GM21390 (cell line): Measurements from ENCODE around the gene SULT2A1.
"Not testable (repeated sequence)": the region's sequence is repeated elsewhere in the genome, so short reads cannot be mapped to it uniquely, and the experiment has no call there.

Experiments
- ATAC-seq: cut with Tn5 transposase; IDR thresholded peaks from one replicate; pipeline ENCODE4 v1.9.1; 2021; ENCODE audit not compliant: unreplicated experiment

SULT2A1 gene, protein sequence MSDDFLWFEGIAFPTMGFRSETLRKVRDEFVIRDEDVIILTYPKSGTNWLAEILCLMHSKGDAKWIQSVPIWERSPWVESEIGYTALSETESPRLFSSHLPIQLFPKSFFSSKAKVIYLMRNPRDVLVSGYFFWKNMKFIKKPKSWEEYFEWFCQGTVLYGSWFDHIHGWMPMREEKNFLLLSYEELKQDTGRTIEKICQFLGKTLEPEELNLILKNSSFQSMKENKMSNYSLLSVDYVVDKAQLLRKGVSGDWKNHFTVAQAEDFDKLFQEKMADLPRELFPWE

DNA sequence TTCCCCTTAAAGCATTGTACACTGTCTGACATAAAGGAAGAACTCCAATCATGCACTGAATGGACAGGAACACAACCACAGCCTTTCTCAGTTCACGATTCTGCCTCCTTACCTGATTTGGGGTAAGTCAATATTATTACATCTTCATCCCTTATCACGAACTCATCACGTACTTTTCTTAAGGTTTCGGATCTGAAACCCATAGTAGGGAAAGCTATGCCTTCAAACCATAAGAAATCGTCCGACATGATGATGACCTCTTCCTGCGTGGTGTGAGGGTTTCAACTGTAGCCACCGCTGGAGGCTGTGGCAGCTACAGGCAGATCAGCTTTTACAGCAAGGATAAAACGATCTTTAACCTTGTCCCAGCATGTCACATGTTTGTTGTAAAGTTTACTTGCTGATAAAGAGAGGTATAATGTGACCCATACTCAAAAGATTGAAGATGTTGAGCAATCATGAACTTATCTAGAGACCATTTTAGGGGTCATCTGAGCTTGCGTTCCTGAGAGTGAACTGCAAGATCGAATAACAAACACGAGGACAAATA is at the start of gene SULT2A1:
Gene SULT2A1, minus strand, starts transcription at position 306 of the 550 bp plus-strand sequence. Its CDS starts 58 bp downstream, at position 248.
- no peak for ATAC-seq

- ATAC-seq: not testable (repeated sequence)
Measured at GRCh38 chr19:47928581-47928980, 42.5 kb upstream of the SULT2A1 start.

- not testable (repeated sequence) for ATAC-seq
Measured at GRCh38 chr19:47920107-47920506, 34.0 kb upstream of the SULT2A1 start.

DNA sequence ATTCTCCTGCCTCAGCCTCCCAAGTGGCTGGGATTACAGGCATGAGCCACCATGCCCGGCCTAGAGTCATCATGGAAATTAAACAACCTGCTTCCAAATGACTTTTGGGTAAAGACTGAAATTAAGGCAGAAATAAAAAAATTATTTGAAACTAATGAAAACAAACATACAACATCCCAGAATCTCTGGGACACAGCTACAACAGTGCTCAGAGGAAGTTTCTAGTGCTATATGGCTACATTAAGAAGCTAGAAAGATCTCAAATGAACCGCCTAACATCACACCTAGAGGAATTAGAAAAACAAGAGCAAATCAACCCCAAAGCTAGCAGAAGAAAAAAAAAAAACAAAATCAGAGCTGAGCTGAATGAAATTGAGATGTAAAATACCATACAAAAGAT is 24.1 kb upstream of the SULT2A1 start:
- not testable (repeated sequence) for ATAC-seq

GRCh38 chr19:47909350-47909749 is 23.2 kb upstream of the SULT2A1 start:
- ATAC-seq: not testable (repeated sequence)

DNA sequence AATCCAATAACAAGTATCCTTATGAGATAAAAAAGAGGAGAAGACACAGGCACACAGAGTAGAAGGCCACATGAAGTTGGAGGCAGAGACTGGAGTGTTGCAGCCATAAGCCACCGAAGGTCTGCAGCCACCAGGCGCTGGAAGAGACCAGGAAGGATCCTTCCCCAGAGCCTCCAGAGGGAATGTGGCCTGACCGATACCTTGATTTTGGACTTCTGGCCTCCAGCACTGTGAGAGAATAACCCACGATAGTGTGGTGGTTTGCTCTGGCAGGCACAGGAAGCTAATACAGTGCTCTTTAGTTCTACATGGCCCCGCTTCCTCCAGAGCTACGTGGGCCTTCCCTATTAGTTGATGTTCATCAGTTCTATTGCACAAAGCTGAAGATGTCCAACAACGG is 15.3 kb upstream of the SULT2A1 start:
- ATAC-seq: no peak

GRCh38 chr19:47899335-47899734 is 13.2 kb upstream of the SULT2A1 start:
- ATAC-seq: no peak

DNA sequence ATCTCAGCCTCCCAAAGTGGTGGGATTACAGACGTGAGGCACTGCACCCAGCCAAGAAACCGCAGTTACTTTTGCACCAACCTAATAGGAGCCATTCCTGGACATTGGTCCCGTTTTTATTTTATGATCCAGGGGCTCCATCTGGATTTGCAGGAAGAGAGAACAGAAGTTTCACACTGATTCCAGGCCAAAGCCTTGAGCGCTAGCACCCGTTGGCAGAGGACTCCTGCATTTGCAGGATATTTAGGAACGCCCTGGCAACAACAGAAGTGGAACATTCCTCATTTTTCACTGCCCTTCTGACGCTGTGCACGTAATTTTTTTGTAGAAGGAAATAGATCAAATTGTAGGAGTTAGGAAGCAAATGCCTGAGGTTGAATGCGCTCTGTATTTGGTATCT is 11.7 kb upstream of the SULT2A1 start:
- ATAC-seq: no peak

GRCh38 chr19:47896773-47897172 is 10.7 kb upstream of the SULT2A1 start:
- ATAC-seq: no peak

DNA sequence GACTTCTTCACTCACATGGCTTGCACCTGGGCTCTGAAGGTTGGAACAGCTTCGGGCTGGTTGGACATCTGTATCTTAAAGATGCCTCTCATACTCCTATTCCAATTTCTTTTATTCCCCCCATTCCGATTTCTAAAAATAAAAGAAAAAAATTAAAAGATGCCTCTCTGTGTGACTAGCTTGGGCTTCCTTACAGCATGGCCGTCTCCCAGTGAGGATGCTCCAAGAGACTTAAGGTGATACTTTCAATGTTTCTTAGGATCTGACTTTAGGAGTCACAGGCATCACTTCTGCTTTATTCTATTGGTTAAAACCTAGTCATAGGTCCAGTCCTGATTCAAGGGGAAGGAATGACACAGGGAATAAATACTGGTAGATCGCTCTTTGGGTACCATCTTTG is 9.9 kb upstream of the SULT2A1 start:
- ATAC-seq: no peak

DNA sequence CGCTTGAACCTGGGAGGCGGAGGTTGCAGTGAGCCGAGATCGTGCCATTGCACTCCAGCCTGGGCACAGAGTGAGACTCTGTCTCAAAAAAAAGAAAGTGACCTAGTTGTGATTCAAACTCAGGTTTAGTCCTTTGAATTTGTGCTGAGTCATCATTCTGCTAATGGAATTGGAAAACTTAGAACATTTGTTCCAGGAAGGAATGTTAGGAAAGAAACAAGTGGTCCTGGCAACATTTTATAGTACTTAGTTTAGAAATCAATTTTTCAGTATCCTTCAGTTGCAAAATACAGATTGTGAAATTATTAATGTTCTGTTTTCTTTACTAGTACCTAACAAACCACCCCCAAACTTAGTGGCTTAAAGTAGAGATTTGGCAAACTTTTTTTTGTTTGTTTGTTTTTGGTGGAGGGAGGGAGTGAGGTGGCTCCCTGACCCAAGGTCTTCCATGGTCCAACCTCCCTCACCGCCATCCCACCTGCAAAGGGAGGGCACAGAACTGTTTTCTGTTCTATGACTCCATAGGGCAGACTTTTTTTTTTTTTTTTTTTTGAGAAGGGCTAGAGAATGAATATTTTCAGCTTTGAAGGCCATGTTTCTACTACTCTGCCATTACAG is 9.2 kb upstream of the SULT2A1 start:
- no peak for ATAC-seq

DNA sequence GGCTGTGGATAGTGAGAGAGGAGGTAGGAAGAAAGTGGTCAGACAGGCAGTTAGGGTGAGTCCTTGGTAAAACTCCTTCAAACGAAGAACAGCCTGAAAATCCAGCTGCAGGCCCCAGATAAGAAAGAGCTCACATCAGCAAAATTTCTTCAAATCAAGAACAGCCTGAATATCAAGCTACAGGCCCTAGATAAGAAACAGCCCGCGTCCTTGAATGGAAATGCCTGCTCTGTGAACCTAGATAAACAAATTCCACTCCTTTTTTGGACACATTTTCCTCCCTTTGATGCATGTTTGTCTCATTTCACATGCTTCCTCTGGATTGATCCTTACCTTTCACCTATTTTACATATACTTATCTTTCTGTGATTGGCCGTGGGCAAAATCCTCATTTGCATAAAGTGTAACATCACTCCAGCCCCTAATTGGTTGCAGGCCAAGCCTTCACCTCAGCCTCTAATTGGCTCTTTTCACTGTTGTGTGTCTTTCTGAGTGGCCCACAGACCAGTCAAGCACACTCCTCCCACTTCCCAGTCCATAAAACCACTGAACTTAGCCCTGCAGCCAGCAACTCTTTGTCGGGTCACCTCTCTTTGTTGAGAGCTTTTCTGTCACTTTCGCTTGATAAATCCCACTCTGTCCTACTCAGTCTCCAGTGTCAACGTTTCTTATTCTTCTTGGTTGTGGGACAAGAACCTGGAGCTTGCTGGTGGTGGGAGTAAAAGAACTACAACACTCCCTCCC is 6.0 kb upstream of the SULT2A1 start:
- no peak for ATAC-seq

- no peak for ATAC-seq
Measured at GRCh38 chr19:47891622-47891922, 5.5 kb upstream of the SULT2A1 start.

DNA sequence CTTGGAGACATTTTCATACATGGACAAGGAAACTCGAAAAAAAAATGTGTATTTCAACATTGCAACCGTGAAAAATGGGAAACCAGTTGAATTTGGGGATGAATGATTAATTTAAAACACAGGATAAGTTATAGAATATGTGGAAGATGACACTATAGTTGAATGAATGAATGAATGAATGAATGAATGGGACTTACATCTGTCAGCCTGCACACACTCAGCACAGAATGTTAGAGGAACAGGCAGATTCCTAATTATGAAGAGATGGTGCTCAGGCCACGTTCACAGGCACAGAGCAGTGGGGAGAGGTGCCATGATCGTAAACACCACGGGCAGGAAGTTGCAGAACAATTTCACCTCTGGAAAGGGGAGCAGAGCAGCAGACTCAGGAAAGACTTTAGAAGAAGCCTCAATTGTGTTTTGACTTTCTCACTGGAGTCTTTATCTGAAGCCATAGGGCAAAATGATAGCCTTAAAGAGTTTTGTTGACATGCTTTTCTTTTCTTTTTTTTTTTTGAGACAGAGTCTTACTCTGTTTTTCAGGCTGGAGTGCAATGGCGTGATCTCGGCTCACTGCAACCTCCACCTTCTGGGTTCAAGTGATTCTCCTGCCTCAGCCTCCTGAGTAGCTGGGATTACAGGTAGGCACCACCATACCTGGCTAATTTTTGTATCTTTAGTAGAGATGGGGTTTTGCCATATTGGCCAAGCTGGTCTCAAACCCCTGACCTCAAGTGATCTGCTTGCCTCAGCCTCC is 4.9 kb upstream of the SULT2A1 start:
- no peak for ATAC-seq

DNA sequence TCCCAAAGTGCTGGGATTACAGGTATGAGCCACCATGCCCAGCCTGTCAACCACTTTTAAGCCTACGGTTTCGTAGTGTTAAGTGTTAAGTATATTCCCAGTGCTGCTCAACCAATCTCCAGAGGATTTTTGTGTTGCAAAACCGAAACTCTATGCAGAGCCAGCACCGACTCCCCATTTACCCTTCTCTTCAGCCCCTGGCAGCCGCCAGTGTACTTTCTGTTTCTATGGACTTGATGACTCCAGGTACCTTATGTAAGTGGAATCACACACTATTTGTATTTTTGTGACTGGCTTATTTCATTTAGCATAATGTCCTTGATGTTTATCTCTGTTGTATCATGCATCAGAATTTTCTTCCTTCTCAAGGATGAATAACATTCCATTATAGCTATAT is 1.1 kb downstream of the SULT2A1 start:
- ATAC-seq: no peak

- no peak for ATAC-seq
Measured at GRCh38 chr19:47882890-47883289, 3.2 kb downstream of the SULT2A1 start.

- ATAC-seq: no peak
Measured at GRCh38 chr19:47881757-47882156, 4.4 kb downstream of the SULT2A1 start.

GRCh38 chr19:47879385-47879784 is 6.7 kb downstream of the SULT2A1 start:
- ATAC-seq: not testable (repeated sequence)

GRCh38 chr19:47878906-47879305 is 7.2 kb downstream of the SULT2A1 start:
- no peak for ATAC-seq

DNA sequence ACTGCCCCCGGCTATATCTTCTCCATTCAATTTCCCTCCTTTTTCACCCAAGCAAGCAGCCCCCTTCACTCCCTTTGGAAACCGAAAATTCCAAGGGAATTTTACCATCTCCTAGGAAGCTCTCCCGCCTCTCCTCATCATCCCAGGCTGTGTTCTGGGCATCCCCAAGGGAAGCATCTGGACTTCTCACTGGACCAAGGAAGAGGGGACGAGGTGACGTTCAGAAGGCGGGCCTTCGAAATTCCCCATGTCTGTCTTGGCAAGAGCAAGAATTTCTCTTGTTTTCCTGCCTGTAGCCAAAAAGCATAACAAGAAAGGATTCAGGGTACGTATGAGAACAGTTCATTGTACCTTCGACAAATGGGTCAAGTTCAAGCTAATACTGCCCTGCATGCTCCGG is 20.9 kb downstream of the SULT2A1 start:
- no peak for ATAC-seq

GRCh38 chr19:47863514-47863936 is 22.6 kb downstream of the SULT2A1 start:
- ATAC-seq: no peak
